Ishikawa (cell line): ENCODE measurements around the gene RARB.

Source experiments
- EGR1 ChIP-seq: IDR thresholded peaks from 2 replicates; pipeline ENCODE4 v1.6.1; 2012
- TAF1 ChIP-seq: IDR thresholded peaks from 2 replicates; pipeline ENCODE4 v1.6.1; 2012; ENCODE audit warnings: low read depth, mild to moderate bottlenecking
- TCF12 ChIP-seq: IDR thresholded peaks from 2 replicates; pipeline ENCODE4 v1.6.1; 2012; ENCODE audit warnings: low read depth

GRCh38 chr3:25537516-25537915, 109.5 kb downstream of the RARB start:
- TF ChIP-seq TCF12 (no peak), TAF1 (no peak), EGR1 (no peak)
